Coronary artery (tissue), 2 donors: ENCODE results near the gene SPN.
"Not testable (repeated sequence)": the region's sequence is repeated elsewhere in the genome, so short reads cannot be mapped to it uniquely, and the experiment has no call there.

Experiments
- DNase-seq: peaks from one replicate; pipeline ENCODE4 v3.0.0-alpha.2; 2017; ENCODE audit warnings: low spot score
- H3K27ac ChIP-seq, 2 donors: fragments of 200-600 bp; sonication (generic); one replicate each; pipeline ENCODE4 v1.5.1; 2016 to 2019
- H3K4me3 ChIP-seq: fragments of 200-600 bp; sonication (generic); 2 replicates; pipeline ENCODE4 v1.5.1; 2016; ENCODE audit warnings: mild to moderate bottlenecking, moderate library complexity
- CTCF ChIP-seq: fragments of 200-600 bp; sonication (generic); IDR thresholded peaks from one replicate; pipeline ENCODE4 v1.5.1; 2019; ENCODE audit warnings: antibody characterized with exemption

SPN gene

GRCh38 chr16:29680180-29680598 lies 17.1 kb downstream of the SPN start:
- DNase-seq: no peak
- no peak overlapping the region for H3K27ac ChIP-seq
- no peak overlapping the region for H3K4me3 ChIP-seq

GRCh38 chr16:29683543-29684090 lies 20.6 kb downstream of the SPN start:
- H3K27ac ChIP-seq: no peak overlapping the region
- TF ChIP-seq CTCF: no peak
- no peak overlapping the region for H3K4me3 ChIP-seq
- no peak for DNase-seq

More at GRCh38 chr16:29680180-29680598, 17.1 kb downstream of the SPN start:
- no peak for TF ChIP-seq CTCF

- H3K4me3 ChIP-seq: no peak overlapping the region
- DNase-seq: no peak
- no peak for TF ChIP-seq CTCF
- H3K27ac ChIP-seq: no peak overlapping the region
Observed at GRCh38 chr16:29684679-29685078, 21.6 kb downstream of the SPN start.

GRCh38 chr16:29686740-29687332 lies 23.8 kb downstream of the SPN start:
- Histone ChIP-seq H3K27ac (no peak overlapping the region), H3K4me3 (no peak overlapping the region)
- no peak for TF ChIP-seq CTCF
- no peak for DNase-seq

DNA sequence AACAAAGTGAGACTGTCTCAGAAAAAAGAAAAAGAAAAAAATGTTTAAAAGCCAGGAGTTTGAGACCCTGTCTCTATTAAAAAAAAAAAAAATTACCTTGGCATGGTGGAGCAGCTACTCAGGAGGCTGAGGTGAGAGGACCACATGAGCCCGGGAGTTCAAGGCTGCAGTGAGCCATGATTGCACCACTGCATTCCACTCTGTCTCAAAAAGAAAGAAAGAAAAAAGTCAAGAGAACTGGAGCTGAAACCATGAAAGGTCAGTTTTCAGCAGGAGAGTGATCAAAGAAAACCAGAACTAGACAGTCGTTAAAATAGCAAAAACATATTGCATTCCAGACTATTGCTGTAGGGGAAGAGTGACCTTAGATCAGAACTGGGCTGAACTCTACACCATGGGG lies 24.7 kb downstream of the SPN start:
- no peak for DNase-seq
- H3K27ac ChIP-seq: no peak overlapping the region
- no peak for TF ChIP-seq CTCF
- H3K4me3 ChIP-seq: no peak overlapping the region

- no peak overlapping the region for H3K4me3 ChIP-seq
- no peak for TF ChIP-seq CTCF
- no peak for DNase-seq
- H3K27ac ChIP-seq: no peak overlapping the region
Observed at GRCh38 chr16:29688172-29688571, 25.1 kb downstream of the SPN start.

GRCh38 chr16:29689490-29690351 lies 26.7 kb downstream of the SPN start:
- not testable (repeated sequence) for DNase-seq, H3K27ac ChIP-seq, H3K4me3 ChIP-seq

- DNase-seq, H3K27ac ChIP-seq, H3K4me3 ChIP-seq: not testable (repeated sequence)
Observed at GRCh38 chr16:29692606-29693005, 29.6 kb downstream of the SPN start.
